GM19240 (cell line): ENCODE results near the gene GPR84.
"Not testable (repeated sequence)": the region's sequence is repeated elsewhere in the genome, so short reads cannot be mapped to it uniquely, and the experiment has no call there.

Experiments used
- DNase-seq: peaks from one replicate; pipeline ENCODE4 v3.0.0; 2011; ENCODE audit warnings: low spot score; ENCODE audit not compliant: insufficient read length

The GPR84 gene

DNA sequence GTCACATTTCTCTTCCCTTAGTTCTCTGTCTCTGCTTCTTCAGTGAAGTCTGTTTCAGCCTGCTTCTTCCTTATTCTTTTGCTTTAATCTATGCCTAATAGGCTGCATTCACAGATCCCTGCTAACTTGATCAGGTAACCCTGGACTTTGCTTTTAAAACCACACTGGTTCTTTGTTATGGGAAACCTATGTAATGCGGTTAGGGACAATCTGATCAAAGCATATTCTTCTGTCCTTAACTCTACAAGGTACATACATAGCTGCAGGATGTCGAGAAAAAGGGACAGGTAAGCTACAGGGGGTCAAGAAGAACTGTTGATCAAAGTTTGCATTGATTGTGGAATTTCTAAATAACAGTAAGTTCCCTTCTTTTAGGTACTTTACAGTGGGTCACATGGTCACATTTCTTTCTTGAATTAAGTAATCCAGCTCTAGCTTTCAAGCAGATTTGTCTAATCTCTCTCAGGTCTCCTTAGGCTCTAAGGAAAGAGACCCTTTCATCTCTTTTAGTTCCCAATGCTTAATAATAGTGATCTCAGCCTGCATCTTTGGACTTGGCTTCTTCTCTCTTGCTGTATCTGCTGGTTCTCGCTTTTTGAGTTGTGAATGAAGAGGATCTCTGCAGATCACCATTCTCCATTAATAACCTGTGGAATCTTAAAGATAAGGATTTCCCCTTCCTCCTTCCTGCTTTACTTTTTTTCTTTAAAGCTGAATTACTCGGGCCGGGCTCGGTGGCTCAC, 35.5 kb downstream of the GPR84 start:
- DNase-seq, result no peak

GRCh38 chr12:54325442-54326109, 38.7 kb downstream of the GPR84 start:
- not testable (repeated sequence) for DNase-seq

- peak; percentile 88 for DNase-seq
These were observed 39.5 kb downstream of the GPR84 start, which contains the start of gene COPZ1 for GRCh38 chr12:54324617-54325441. Gene COPZ1, plus strand, starts transcription at chr12:54325131. Its CDS starts 33 bp downstream, at chr12:54325164.

GRCh38 chr12:54321363-54321762, 42.9 kb downstream of the GPR84 start:
- no peak for DNase-seq
